Kidney (tissue), 14 donors: ENCODE data around the gene VWA5B2. TPM values are rescaled to one million over a fixed set of nuclear protein-coding genes. Genes with fewer than 3 reads are reported as not detected.

Experiments
- DNase-seq, 5 donors: peaks; one replicate each; pipeline ENCODE4 v3.0.0-alpha.2; 2013 to 2020
- FAIRE-seq: peaks from 2 replicates; lab custom pipeline; 2012; peaks lifted over from hg19 to GRCh38; lab: Jason Lieb, UNC
- H3K27ac ChIP-seq, 2 donors: one replicate each; pipeline ENCODE4 v1.7.0; 2013; ENCODE audit warnings: low read depth in 2 of 2, low read length in 2 of 2, inconsistent platforms in 1 of 2
- H3K27me3 ChIP-seq: one replicate; pipeline ENCODE4 v1.7.1; 2013; ENCODE audit warnings: low read length, inconsistent platforms; ENCODE audit not compliant: control insufficient read depth, insufficient read depth
- H3K36me3 ChIP-seq, 3 donors: one replicate each; pipeline versions ENCODE4 v1.7.0 to v1.7.1; 2013; ENCODE audit warnings: low read length in 3 of 3, control low read depth in 1 of 3, inconsistent platforms in 1 of 3; ENCODE audit not compliant: insufficient read depth in 3 of 3, control insufficient read depth in 2 of 3
- H3K4me1 ChIP-seq, 3 donors: one replicate each; pipeline versions ENCODE4 v1.7.0 to v1.7.1; 2013; ENCODE audit warnings: low read length in 3 of 3, inconsistent platforms in 1 of 3, low read depth in 1 of 3; ENCODE audit not compliant: control insufficient read depth in 2 of 3, insufficient read depth in 2 of 3
- H3K4me3 ChIP-seq, 3 donors: one replicate each; pipeline versions ENCODE4 v1.7.0 to v1.8.1; 2013; ENCODE audit warnings: low read length in 3 of 3, control low read depth in 1 of 3, inconsistent platforms in 1 of 3
- H3K9ac ChIP-seq, 3 donors: one replicate each; pipeline versions ENCODE4 v1.7.0 to v1.7.1; 2013; ENCODE audit warnings: low read length in 3 of 3, control low read depth in 1 of 3, inconsistent platforms in 1 of 3
- H3K9me3 ChIP-seq, 3 donors: one replicate each; pipeline versions ENCODE4 v1.7.0 to v1.7.1; 2013; ENCODE audit warnings: low read length in 3 of 3, control low read depth in 1 of 3, inconsistent platforms in 1 of 3; ENCODE audit not compliant: control insufficient read depth in 2 of 3, insufficient read depth in 1 of 3
- CTCF ChIP-seq: IDR thresholded peaks from 3 replicates; pipeline ENCODE4 v1.5.1; 2012; ENCODE audit warnings: mild to moderate bottlenecking, moderate library complexity, borderline replicate concordance; ENCODE audit not compliant: insufficient read depth; ENCODE audit errors: extremely low read depth
- intact Hi-C: fragments of 100-400 bp; cut with DNase I; formaldehyde crosslinking; loops from one replicate; pipeline ENCODE4 v1.11.1; 2022
- microRNA-seq: library from miRNA; unstranded; fragments of <30 nt; microRNA quantifications from one replicate; pipeline ENCODE4 v1.2.0, GENCODE V29; 2020
- polyA plus RNA-seq: library from polyadenylated mRNA; stranded (reverse); fragments of 350-450 nt; fragmentation: Illumina TruSeq; extraction: RNeasy Lipid Tissue Mini Kit (QIAGEN cat#74804); gene quantifications from one replicate; pipeline ENCODE4 v1.2.3, GENCODE V29; 2014; ENCODE audit warnings: low read depth, low replicate concordance; ENCODE audit not compliant: insufficient read depth
- total RNA-seq: library from RNA; stranded (reverse); fragmentation: NEBNext Ultra II Directional; extraction: Animal tissue kit (Norgen Biotek cat#: 25700); gene quantifications from one replicate; pipeline ENCODE4 v1.2.1, GENCODE V29; 2021
- donor health status: control.
- donor health status: control.
- donor health status: control.
- donor health status: control.
- donor health status: control.
- donor health status: DM: yes; HTN: yes; CAD: no.
- donor health status: Normal renal cell carcinoma (clear cell type).

The VWA5B2 gene
- total and polyA plus RNA-seq, 2 donors from 2014 or later = 0.11 to 0.25 TPM

GRCh38 chr3:184291044-184291737, 61.8 kb downstream of the VWA5B2 start:
- Histone ChIP-seq H3K27ac (no peak overlapping the region), H3K9ac (no peak overlapping the region), H3K36me3 (no peaks in the 10 kb centered on the region), H3K27me3 (no peaks in the 10 kb centered on the region), H3K4me3 (no peak overlapping the region), H3K9me3 (no peaks in the 10 kb centered on the region), H3K4me1 (no peaks in the 10 kb centered on the region)
- FAIRE-seq (no peak), DNase-seq (no peak)
- TF ChIP-seq CTCF = no peak
- intact Hi-C loops = no loop called here

Small RNA genes lying within 50 kb of the gene (microRNA-seq; reads per million reads assigned to microRNA genes)
- gene MIR1224 = not detected

Other genes starting within 250 kb of the VWA5B2 start
- gene ABCC5, start 211.7 kb upstream of the VWA5B2 start, total RNA-seq = 39.3 TPM
- 31.9 TPM for gene ABCC5, start 211.7 kb upstream of the VWA5B2 start, polyA plus RNA-seq
- not detected for gene HTR3D, start 197.8 kb upstream of the VWA5B2 start, total RNA-seq
- not detected for gene HTR3D, start 197.8 kb upstream of the VWA5B2 start, polyA plus RNA-seq
- not detected for gene HTR3C, start 176.5 kb upstream of the VWA5B2 start, total RNA-seq
- not detected for gene HTR3C, start 176.5 kb upstream of the VWA5B2 start, polyA plus RNA-seq
- gene HTR3E, start 132.5 kb upstream of the VWA5B2 start, total RNA-seq = not detected
- gene HTR3E, start 132.5 kb upstream of the VWA5B2 start, polyA plus RNA-seq = not detected
- gene EIF2B5, start 94.2 kb upstream of the VWA5B2 start, total RNA-seq = 36.9 TPM
- 37.0 TPM for gene EIF2B5, start 94.2 kb upstream of the VWA5B2 start, polyA plus RNA-seq
- 57.4 TPM for gene DVL3, start 74.2 kb upstream of the VWA5B2 start, total RNA-seq
- gene DVL3, start 74.2 kb upstream of the VWA5B2 start, polyA plus RNA-seq = 30.3 TPM
- 329 TPM for gene AP2M1, start 54.7 kb upstream of the VWA5B2 start, total RNA-seq
- gene AP2M1, start 54.7 kb upstream of the VWA5B2 start, polyA plus RNA-seq = 353 TPM
- 69.0 TPM for gene ABCF3, start 43.4 kb upstream of the VWA5B2 start, total RNA-seq
- gene ABCF3, start 43.4 kb upstream of the VWA5B2 start, polyA plus RNA-seq = 49.1 TPM
- gene ALG3, start 19.4 kb downstream of the VWA5B2 start, total RNA-seq = 33.6 TPM
- 39.8 TPM for gene ALG3, start 19.4 kb downstream of the VWA5B2 start, polyA plus RNA-seq
- gene EEF1AKMT4, start 20.1 kb downstream of the VWA5B2 start, total RNA-seq = 2.8 TPM
- gene EEF1AKMT4, start 20.1 kb downstream of the VWA5B2 start, polyA plus RNA-seq = 6.1 TPM
- 0.31 TPM for gene CAMK2N2, start 32.0 kb downstream of the VWA5B2 start, total RNA-seq
- 0.39 TPM for gene CAMK2N2, start 32.0 kb downstream of the VWA5B2 start, polyA plus RNA-seq
- not detected for gene ECE2, start 46.4 kb downstream of the VWA5B2 start, total RNA-seq
- gene ECE2, start 46.4 kb downstream of the VWA5B2 start, polyA plus RNA-seq = not detected
- 149 TPM for gene PSMD2, start 69.7 kb downstream of the VWA5B2 start, total RNA-seq
- gene PSMD2, start 69.7 kb downstream of the VWA5B2 start, polyA plus RNA-seq = 104 TPM
- gene EIF4G1, start 85.0 kb downstream of the VWA5B2 start, total RNA-seq = 327 TPM
- gene EIF4G1, start 85.0 kb downstream of the VWA5B2 start, polyA plus RNA-seq = 118 TPM
- 20.1 TPM for gene FAM131A, start 108.0 kb downstream of the VWA5B2 start, total RNA-seq
- gene FAM131A, start 108.0 kb downstream of the VWA5B2 start, polyA plus RNA-seq = 14.0 TPM
- 10.4 TPM for gene CLCN2, start 132.0 kb downstream of the VWA5B2 start, total RNA-seq
- 6.4 TPM for gene CLCN2, start 132.0 kb downstream of the VWA5B2 start, polyA plus RNA-seq
- 82.0 TPM for gene POLR2H, start 132.1 kb downstream of the VWA5B2 start, total RNA-seq
- 157 TPM for gene POLR2H, start 132.1 kb downstream of the VWA5B2 start, polyA plus RNA-seq
- gene THPO, start 148.6 kb downstream of the VWA5B2 start, total RNA-seq = 0.85 TPM
- 5.7 TPM for gene THPO, start 148.6 kb downstream of the VWA5B2 start, polyA plus RNA-seq
- 16.8 TPM for gene CHRD, start 150.5 kb downstream of the VWA5B2 start, total RNA-seq
- 18.6 TPM for gene CHRD, start 150.5 kb downstream of the VWA5B2 start, polyA plus RNA-seq